SK-N-SH (cell line): ENCODE results near the gene PSMB2.

Experiments used
- CTCF ChIP-seq: fragments of 200-600 bp; sonication (generic); IDR thresholded peaks from 2 replicates; pipeline ENCODE4 v1.6.1; 2017; ENCODE audit warnings: antibody characterized with exemption, mild to moderate bottlenecking, moderate library complexity
- USF2 ChIP-seq: fragments of 150-350 bp; IDR thresholded peaks from 2 replicates; pipeline ENCODE4 v1.6.1; 2017; ENCODE audit warnings: antibody characterized with exemption, low read length, low read depth, borderline replicate concordance

GRCh38 chr1:35557118-35557610 lies 84.2 kb downstream of the PSMB2 start, which contains the start of gene KIAA0319L:
- TF ChIP-seq CTCF (no peak), USF2 (no peak)
